GM18907 (cell line): ENCODE results near the gene TFPT.

Experiments used
- ATAC-seq: cut with Tn5 transposase; IDR thresholded peaks from one replicate; pipeline ENCODE4 v1.9.1; 2021; ENCODE audit warnings: mild to moderate bottlenecking, moderate library complexity; ENCODE audit not compliant: unreplicated experiment

TFPT gene, protein sequence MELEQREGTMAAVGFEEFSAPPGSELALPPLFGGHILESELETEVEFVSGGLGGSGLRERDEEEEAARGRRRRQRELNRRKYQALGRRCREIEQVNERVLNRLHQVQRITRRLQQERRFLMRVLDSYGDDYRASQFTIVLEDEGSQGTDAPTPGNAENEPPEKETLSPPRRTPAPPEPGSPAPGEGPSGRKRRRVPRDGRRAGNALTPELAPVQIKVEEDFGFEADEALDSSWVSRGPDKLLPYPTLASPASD

GRCh38 chr19:54115109-54116063 is at the start of gene TFPT, which contains the start of gene PRPF31:
Gene TFPT (minus strand): TSS chr19:54115657. CDS start chr19:54115269, 388 bp downstream.
Gene PRPF31 (plus strand): TSS chr19:54115754. CDS start chr19:54118279, 2,525 bp downstream.
- peak; percentile 79 for ATAC-seq

GRCh38 chr19:54165222-54165621 is 49.8 kb upstream of the TFPT start:
- ATAC-seq: no peak

DNA sequence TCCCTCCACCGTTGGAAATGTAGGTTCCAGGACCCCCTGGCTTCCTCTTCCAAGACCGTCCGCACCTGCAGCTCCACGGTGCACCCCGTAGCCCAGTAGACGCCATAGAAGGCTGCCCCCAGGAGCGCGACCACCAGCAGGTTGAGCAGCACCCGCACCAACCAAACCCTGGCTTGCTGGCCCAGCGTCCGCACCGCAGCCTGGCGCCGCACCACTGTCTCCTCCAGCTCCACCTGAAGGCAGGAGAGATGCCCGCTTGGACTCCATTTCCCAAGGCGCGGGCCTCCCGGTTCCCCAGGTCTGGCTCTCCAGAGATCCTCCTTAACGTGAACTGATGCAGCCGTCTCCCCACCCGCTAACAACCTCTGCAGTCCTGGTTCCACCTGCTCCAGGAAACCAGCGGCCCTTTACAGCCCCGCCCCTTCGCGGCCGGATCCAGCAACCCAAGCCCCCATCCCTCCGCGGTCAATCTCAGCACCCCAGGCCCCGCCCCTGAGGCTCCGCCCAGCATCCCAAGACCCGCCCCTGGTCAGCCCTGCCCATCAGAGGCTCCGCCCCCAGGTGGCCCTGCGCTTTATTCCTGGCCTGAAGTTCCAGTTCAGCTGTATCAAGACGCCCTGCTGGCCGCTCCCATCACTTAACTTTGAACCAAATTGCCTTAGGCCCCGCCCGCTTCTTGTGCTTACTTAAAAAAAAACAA is 49.1 kb upstream of the TFPT start:
- no peak for ATAC-seq

- no peak for ATAC-seq
Observed at GRCh38 chr19:54162884-54163283, 47.4 kb upstream of the TFPT start.

DNA sequence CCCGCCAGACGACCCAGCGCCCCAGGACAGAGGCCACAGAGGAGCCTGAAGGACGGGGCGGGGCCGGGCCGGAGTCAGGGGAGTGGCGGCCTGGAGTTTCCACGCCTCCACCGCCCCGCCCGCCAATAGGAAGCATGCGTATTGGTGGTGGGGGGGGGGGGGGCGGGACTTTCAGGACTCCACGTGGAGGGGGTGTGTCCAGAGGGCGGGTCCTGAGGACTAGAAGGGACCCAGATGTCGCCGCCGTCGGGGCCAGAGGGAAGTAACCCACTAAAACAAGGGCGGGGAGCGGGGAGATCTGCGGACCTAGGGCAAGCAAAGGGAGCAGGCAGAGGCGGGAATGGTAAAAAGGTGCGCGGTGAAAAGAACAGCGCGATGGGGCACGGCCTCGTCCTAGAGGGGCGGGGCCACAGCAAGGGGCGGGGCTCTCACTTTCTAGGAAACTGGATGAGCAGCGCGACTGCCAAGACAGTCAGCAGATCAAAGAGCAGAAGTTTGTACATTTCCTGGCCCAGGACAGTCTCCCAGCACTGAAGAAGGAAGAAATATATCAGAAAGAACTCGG is 46.9 kb upstream of the TFPT start:
- ATAC-seq: no peak

DNA sequence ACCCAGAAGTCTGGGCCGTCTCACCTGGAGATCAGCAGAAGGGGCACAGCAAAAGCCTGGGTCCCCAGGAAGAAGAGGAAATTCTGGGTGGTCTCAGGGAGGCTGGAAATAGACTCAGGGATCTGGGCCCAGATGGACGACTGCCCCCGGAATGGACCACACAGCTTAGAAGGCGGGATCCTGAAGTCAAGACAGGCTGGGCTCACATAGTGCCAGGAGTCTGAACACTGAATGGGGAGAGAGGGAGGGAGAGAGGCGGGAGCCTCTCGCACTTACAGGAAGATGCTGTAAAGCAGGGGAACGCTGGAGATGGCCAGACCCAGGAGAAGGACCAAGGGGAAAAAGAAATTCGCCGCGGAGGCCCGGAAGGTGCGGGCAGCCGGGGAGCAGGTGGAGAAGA is 45.4 kb upstream of the TFPT start:
- ATAC-seq: no peak

DNA sequence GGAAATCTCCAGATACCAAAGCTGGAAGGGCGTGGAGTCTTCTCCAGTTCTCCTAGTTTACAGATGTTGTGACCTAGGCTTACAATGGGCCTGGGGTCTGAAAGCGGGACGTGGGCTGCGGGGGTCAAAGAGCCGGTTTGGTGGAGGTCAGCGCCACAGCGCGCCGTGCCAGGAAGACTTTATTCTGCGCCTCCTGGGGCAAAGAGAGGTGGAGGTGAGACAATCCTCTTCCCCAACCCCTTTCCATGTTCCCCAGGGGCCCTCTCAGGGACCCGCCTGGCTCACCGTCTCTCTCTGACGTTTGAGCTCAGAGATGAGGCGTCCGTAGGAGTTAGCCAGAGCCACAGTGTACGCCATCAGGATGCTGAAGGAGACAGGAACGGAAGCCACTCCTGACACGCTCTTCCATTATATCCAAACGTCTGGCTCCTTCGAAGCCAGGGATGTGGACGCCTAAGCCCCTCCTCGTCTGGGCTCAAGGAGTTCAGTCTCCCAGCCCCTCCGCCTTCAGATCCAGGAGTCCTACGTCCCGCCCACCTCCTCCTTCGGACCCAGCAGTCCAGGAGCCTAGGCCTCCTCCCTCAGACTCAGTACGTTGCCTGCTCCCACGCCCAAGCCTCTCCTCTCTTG is 44.8 kb upstream of the TFPT start:
- ATAC-seq: peak; percentile 8

GRCh38 chr19:54159352-54160181 is 44.1 kb upstream of the TFPT start, which contains the start of gene LENG1:
Gene LENG1 (minus strand): TSS chr19:54159721. CDS start chr19:54159695, 26 bp downstream.
- peak; percentile 90 for ATAC-seq

DNA sequence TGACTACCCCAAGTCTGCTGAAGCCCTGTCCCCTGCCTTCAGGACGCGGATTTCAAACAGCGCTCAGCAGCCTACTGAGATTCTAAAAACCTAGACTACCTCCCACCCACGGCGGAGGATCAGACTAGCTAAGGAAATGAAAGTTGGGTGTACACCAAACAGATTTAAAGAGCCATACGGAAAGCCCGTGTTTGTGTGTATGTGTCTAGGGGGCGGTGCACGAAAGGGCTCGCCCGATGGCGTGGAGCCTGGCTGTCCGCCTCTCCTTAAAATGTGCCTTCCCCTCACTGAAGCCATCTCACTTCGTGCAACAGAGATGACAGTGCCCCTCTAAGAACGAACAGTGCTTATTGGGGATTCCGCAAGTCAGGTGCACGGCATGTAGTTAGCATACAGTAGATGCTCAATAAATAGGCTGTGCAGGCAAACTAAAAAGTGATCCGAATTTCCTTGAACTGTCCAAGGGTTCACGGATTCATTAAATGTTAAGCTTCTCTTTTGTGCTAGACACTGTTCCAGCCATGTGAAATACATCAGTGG is 43.4 kb upstream of the TFPT start:
- ATAC-seq: no peak

DNA sequence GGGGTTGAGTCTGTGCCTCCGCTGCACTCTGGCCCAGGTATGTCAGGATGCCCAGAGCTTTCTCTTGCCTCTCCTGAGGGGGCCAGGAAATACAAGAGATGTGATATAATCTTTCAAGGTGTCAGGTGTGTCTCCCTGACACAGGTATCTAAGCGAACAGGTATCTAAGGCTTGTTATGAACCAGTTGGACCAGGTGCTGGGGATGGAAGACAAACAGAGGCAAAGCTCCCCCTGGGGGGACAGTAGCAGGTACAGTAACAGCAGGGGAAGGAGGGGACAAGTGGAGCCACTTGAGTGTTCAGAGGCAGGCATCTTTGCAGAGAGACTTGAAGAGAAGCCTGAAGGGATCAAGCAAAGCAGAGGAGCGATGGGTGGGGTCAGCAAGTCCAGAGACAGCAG is 41.5 kb upstream of the TFPT start:
- ATAC-seq: no peak

- no peak for ATAC-seq
Observed at GRCh38 chr19:54156490-54156889, 41.0 kb upstream of the TFPT start.

GRCh38 chr19:54155694-54156093 is 40.2 kb upstream of the TFPT start:
- no peak for ATAC-seq

- no peak for ATAC-seq
Observed at GRCh38 chr19:54154603-54155345, 39.3 kb upstream of the TFPT start.

DNA sequence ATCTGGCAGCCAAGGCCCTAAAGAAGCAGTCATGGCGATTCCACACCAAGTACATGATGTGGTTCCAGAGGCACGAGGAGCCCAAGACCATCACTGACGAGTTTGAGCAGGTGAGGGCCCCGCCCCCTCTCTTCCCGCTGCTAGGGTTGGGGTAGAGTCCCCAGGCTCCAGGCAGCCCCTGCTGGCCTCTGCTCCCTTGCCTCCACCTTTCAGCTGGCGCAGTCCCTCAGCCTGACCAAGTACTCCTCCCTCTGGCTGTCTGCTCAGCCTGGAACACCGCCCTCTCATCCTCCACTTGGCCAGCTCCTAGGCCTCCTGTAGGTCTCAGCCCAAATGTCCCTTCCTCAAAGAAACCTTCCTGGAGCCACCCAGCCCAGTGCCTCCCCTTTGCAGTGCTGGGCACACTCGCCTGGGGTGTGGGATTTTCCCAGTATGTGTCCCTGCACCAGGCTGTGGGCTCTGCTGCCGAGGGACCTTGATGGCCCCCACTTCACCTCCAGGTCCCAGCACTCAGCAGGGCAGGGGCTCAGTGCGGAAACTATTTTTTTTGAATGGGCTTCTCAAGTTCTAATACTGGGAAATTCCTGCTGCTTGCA is 38.4 kb upstream of the TFPT start:
- no peak for ATAC-seq

DNA sequence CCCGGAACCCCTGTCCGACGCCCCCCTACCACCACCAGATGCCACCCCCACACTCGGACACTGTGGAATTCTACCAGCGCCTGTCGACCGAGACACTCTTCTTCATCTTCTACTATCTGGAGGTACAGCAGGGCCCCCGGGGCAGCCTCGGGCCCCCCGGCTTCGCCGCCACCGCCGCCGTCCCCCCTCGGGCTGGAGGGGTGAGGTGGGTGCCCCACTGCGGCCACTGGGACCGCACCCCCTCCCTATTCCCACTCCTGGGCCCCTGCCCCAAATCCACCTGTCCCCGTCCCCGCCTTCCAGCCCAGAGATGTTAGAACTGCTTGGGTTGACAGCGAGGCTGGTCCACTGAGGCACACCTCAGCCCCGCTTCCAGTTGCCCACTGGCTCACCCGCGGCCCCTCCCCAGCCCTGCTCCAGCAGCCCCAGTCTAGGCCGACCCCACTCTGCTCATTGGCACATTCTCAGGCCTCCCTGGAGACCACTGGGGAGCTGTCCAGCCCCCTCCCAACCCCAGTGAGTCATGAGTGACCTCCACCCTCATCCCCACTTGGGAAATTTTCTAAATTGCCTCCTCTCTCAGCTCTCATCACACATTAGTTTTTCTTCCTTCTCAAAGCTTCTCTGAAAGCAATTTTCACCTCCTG is 37.5 kb upstream of the TFPT start:
- no peak for ATAC-seq

GRCh38 chr19:54152267-54152666 is 36.8 kb upstream of the TFPT start:
- no peak for ATAC-seq

GRCh38 chr19:54151362-54152035 is 36.0 kb upstream of the TFPT start:
- no peak for ATAC-seq
